GM12878 (cell line): ENCODE results near the gene TP63. TPM values are rescaled to one million over a fixed set of nuclear protein-coding genes. Genes with fewer than 3 reads are reported as not detected.

Source experiments
- SIN3A ChIP-seq: IDR thresholded peaks from 2 replicates; pipeline ENCODE4 v1.6.1; 2012; ENCODE audit warnings: low read depth, low read length, improper control_type of control experiment
- WRNIP1 ChIP-seq: IDR thresholded peaks from 2 replicates; pipeline ENCODE4 v1.6.1; 2011; ENCODE audit warnings: low read depth, low read length, improper control_type of control experiment, borderline replicate concordance
- YBX1 ChIP-seq: fragments of 450-650 bp; IDR thresholded peaks from 2 replicates; pipeline ENCODE4 v1.6.1; 2016; ENCODE audit warnings: antibody characterized with exemption
- polyA plus RNA-seq, 11 experiments: library from polyadenylated mRNA; depleted of rRNA in 4 of 11; unstranded in 6 of 11; stranded (reverse) in 5 of 11; fragments of >200 nt; fragmentation: Nextera tagmentation in 4 of 11; fragmentation: Illumina TruSeq in 1 of 11; extraction: Ambion mirVana in 4 of 11; extraction: Trizol in 1 of 11; gene quantifications; 1 replicate in 1 of 11; 2 replicates in 10 of 11; pipeline versions ENCODE4 v1.2.1 to v1.2.3, GENCODE V29; 2011 to 2016; ENCODE audit warnings: inconsistent platforms in 2 of 11, missing spikeins in 2 of 11, low read depth in 1 of 11
- total RNA-seq, 4 experiments: library from RNA; depleted of rRNA in 3 of 4; stranded (reverse); fragments of >200 nt in 3 of 4; fragmentation: Illumina TruSeq in 1 of 4; extraction: Trizol in 1 of 4; gene quantifications; 2 replicates each; pipeline versions ENCODE4 v1.2.1 to v1.2.3, GENCODE V29; 2013 to 2021
- TF ChIP-seq, protein P1 (sequence below): IDR thresholded peaks from 2 replicates; pipeline ENCODE4 v1.6.1; 2012; ENCODE audit warnings: improper control_type of control experiment, low read depth, low read length; ENCODE audit not compliant: insufficient replicate concordance
- TF ChIP-seq, protein P2 (sequence below): fragments of 450-650 bp; IDR thresholded peaks from 2 replicates; pipeline ENCODE4 v1.6.1; 2016; ENCODE audit warnings: mild to moderate bottlenecking
- TF ChIP-seq, protein P3 (sequence below): IDR thresholded peaks from 2 replicates; pipeline ENCODE4 v1.6.1; 2012; ENCODE audit warnings: low read length, inconsistent platforms

TP63 gene
- total and polyA plus RNA-seq, 10 of the 15 experiments (the other 5 are each of a cell fraction or from before 2014, with no cell fraction given), result 1.4 to 10.8 (median 6.2) TPM

- TF ChIP-seq, protein P1, sequence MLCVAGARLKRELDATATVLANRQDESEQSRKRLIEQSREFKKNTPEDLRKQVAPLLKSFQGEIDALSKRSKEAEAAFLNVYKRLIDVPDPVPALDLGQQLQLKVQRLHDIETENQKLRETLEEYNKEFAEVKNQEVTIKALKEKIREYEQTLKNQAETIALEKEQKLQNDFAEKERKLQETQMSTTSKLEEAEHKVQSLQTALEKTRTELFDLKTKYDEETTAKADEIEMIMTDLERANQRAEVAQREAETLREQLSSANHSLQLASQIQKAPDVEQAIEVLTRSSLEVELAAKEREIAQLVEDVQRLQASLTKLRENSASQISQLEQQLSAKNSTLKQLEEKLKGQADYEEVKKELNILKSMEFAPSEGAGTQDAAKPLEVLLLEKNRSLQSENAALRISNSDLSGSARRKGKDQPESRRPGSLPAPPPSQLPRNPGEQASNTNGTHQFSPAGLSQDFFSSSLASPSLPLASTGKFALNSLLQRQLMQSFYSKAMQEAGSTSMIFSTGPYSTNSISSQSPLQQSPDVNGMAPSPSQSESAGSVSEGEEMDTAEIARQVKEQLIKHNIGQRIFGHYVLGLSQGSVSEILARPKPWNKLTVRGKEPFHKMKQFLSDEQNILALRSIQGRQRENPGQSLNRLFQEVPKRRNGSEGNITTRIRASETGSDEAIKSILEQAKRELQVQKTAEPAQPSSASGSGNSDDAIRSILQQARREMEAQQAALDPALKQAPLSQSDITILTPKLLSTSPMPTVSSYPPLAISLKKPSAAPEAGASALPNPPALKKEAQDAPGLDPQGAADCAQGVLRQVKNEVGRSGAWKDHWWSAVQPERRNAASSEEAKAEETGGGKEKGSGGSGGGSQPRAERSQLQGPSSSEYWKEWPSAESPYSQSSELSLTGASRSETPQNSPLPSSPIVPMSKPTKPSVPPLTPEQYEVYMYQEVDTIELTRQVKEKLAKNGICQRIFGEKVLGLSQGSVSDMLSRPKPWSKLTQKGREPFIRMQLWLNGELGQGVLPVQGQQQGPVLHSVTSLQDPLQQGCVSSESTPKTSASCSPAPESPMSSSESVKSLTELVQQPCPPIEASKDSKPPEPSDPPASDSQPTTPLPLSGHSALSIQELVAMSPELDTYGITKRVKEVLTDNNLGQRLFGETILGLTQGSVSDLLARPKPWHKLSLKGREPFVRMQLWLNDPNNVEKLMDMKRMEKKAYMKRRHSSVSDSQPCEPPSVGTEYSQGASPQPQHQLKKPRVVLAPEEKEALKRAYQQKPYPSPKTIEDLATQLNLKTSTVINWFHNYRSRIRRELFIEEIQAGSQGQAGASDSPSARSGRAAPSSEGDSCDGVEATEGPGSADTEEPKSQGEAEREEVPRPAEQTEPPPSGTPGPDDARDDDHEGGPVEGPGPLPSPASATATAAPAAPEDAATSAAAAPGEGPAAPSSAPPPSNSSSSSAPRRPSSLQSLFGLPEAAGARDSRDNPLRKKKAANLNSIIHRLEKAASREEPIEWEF, result no peak
- TF ChIP-seq WRNIP1, result no peak
- TF ChIP-seq YBX1, result no peak
- TF ChIP-seq SIN3A, result no peak
- TF ChIP-seq, protein P2, sequence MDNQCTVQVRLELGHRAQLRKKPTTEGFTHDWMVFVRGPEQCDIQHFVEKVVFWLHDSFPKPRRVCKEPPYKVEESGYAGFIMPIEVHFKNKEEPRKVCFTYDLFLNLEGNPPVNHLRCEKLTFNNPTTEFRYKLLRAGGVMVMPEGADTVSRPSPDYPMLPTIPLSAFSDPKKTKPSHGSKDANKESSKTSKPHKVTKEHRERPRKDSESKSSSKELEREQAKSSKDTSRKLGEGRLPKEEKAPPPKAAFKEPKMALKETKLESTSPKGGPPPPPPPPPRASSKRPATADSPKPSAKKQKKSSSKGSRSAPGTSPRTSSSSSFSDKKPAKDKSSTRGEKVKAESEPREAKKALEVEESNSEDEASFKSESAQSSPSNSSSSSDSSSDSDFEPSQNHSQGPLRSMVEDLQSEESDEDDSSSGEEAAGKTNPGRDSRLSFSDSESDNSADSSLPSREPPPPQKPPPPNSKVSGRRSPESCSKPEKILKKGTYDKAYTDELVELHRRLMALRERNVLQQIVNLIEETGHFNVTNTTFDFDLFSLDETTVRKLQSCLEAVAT, result no peak
- TF ChIP-seq, protein P3, sequence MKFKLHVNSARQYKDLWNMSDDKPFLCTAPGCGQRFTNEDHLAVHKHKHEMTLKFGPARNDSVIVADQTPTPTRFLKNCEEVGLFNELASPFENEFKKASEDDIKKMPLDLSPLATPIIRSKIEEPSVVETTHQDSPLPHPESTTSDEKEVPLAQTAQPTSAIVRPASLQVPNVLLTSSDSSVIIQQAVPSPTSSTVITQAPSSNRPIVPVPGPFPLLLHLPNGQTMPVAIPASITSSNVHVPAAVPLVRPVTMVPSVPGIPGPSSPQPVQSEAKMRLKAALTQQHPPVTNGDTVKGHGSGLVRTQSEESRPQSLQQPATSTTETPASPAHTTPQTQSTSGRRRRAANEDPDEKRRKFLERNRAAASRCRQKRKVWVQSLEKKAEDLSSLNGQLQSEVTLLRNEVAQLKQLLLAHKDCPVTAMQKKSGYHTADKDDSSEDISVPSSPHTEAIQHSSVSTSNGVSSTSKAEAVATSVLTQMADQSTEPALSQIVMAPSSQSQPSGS, result no peak
These were observed 203.3 kb downstream of the TP63 start (continued) for GRCh38 chr3:189834462-189834861.
